Vagina (tissue), 2 donors: ENCODE data around the gene FCMR.

Experiments
- POLR2A ChIP-seq, 2 donors: fragments of 450-650 bp; IDR thresholded peaks; one replicate each; pipeline ENCODE4 v1.6.1; 2017; ENCODE audit warnings: antibody characterized with exemption in 2 of 2, mild to moderate bottlenecking in 2 of 2, moderate library complexity in 2 of 2
- TF ChIP-seq, protein P1 (sequence below), 3 experiments: fragments of 450-650 bp in 2 of 3; fragments of 200-600 bp in 1 of 3; sonication (generic) in 1 of 3; IDR thresholded peaks; one replicate each; pipeline ENCODE4 v1.5.1; 2017 to 2019; ENCODE audit warnings: antibody characterized with exemption in 3 of 3, mild to moderate bottlenecking in 2 of 3, moderate library complexity in 2 of 3

DNA sequence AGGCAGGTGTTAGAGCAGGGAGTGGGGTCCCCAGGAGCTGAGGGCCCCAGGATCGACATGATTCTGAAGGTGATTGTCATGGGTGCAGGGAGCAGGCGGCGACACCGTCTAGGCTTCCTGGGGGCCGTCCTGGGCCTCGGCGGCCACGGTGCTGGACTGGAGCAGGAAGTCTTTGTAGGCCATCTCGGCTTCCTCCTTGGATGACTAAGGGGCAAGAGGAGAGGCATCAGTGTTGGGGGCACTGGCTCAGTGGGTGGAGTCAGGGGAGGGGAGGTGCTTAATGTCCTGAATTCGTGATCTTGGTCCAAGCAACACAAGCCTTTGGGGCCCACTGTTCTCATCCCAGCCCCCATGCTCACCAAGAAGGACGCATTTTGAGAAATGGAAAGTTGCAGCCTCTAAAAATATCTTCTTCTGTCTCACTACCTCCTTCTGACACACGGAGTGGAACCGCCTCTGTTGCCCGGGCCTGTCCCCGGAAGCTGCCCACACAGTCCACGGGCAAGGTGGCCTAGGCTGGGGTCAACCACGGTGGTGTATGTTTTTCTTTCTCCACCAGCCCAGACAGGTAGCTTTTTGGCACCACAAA lies 8.6 kb upstream of the FCMR start:
- no peak for TF ChIP-seq POLR2A (IDR thresholded peaks at IDR 0.05)
- TF ChIP-seq, protein P1, sequence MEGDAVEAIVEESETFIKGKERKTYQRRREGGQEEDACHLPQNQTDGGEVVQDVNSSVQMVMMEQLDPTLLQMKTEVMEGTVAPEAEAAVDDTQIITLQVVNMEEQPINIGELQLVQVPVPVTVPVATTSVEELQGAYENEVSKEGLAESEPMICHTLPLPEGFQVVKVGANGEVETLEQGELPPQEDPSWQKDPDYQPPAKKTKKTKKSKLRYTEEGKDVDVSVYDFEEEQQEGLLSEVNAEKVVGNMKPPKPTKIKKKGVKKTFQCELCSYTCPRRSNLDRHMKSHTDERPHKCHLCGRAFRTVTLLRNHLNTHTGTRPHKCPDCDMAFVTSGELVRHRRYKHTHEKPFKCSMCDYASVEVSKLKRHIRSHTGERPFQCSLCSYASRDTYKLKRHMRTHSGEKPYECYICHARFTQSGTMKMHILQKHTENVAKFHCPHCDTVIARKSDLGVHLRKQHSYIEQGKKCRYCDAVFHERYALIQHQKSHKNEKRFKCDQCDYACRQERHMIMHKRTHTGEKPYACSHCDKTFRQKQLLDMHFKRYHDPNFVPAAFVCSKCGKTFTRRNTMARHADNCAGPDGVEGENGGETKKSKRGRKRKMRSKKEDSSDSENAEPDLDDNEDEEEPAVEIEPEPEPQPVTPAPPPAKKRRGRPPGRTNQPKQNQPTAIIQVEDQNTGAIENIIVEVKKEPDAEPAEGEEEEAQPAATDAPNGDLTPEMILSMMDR (IDR thresholded peaks at IDR 0.05) = no peak
